HEK293 (cell line): Measurements from ENCODE around the gene AGAP3.
A peak's percentile ranks its signal among the peaks of the same experiment; 100 is the strongest.

Experiments
- BCL11B ChIP-seq: fragments of 450-650 bp; formaldehyde crosslinking; IDR thresholded peaks from 2 replicates; pipeline ENCODE4 v1.5.1; 2016; ENCODE audit warnings: low read depth, missing biosample characterization, missing genetic modification characterization
- GLIS1 ChIP-seq: fragments of 450-650 bp; formaldehyde crosslinking; IDR thresholded peaks from 2 replicates; pipeline ENCODE4 v1.5.1; 2016; ENCODE audit warnings: missing biosample characterization, missing genetic modification characterization
- HOXD13 ChIP-seq: sonication (generic); formaldehyde crosslinking; IDR thresholded peaks from 2 replicates; pipeline ENCODE4 v1.8.0; 2022; ENCODE audit warnings: missing genetic modification reagents, borderline replicate concordance
- OSR2 ChIP-seq: fragments of 450-650 bp; formaldehyde crosslinking; IDR thresholded peaks from 2 replicates; pipeline ENCODE4 v1.5.1; 2016; ENCODE audit warnings: missing biosample characterization, missing genetic modification characterization
- YY2 ChIP-seq: fragments of 450-650 bp; formaldehyde crosslinking; IDR thresholded peaks from 2 replicates; pipeline ENCODE4 v1.5.1; 2016; ENCODE audit warnings: missing biosample characterization, missing genetic modification characterization
- ZFP3 ChIP-seq: fragments of 450-650 bp; formaldehyde crosslinking; IDR thresholded peaks from 2 replicates; pipeline ENCODE4 v1.5.1; 2016; ENCODE audit warnings: low read depth, missing biosample characterization, missing genetic modification characterization
- ZNF19 ChIP-seq: fragments of 450-650 bp; formaldehyde crosslinking; IDR thresholded peaks from 2 replicates; pipeline ENCODE4; 2016; ENCODE audit warnings: missing biosample characterization, missing genetic modification characterization, low read depth
- ZNF223 ChIP-seq: fragments of 450-650 bp; formaldehyde crosslinking; IDR thresholded peaks from 2 replicates; pipeline ENCODE4 v1.5.1; 2016; ENCODE audit warnings: missing biosample characterization, missing genetic modification characterization
- ZNF501 ChIP-seq: fragments of 450-650 bp; formaldehyde crosslinking; IDR thresholded peaks from 2 replicates; pipeline ENCODE4 v1.5.1; 2016; ENCODE audit warnings: missing biosample characterization, missing genetic modification characterization
- ZNF549 ChIP-seq: fragments of 450-650 bp; IDR thresholded peaks from 2 replicates; pipeline ENCODE4 v1.5.1; 2018; ENCODE audit warnings: missing biosample characterization, missing genetic modification characterization, mild to moderate bottlenecking, inconsistent platforms, moderate library complexity
- ZNF585B ChIP-seq: fragments of 450-650 bp; formaldehyde crosslinking; IDR thresholded peaks from 2 replicates; pipeline ENCODE4 v1.5.1; 2016; ENCODE audit warnings: missing biosample characterization, missing genetic modification characterization
- ZNF623 ChIP-seq: fragments of 450-650 bp; formaldehyde crosslinking; IDR thresholded peaks from 2 replicates; pipeline ENCODE4 v1.5.1; 2016; ENCODE audit warnings: missing biosample characterization, missing genetic modification characterization
- ZNF629 ChIP-seq: fragments of 450-650 bp; formaldehyde crosslinking; IDR thresholded peaks from 2 replicates; pipeline ENCODE4 v1.5.1; 2017; ENCODE audit warnings: missing biosample characterization, missing genetic modification characterization
- ZNF747 ChIP-seq: fragments of 450-650 bp; formaldehyde crosslinking; IDR thresholded peaks from 2 replicates; pipeline ENCODE4 v1.5.1; 2016; ENCODE audit warnings: missing biosample characterization, missing genetic modification characterization
- ZNF776 ChIP-seq: fragments of 450-650 bp; formaldehyde crosslinking; IDR thresholded peaks from 2 replicates; pipeline ENCODE4 v1.5.0; 2017; ENCODE audit warnings: missing biosample characterization, missing genetic modification characterization, borderline replicate concordance
- ZNF777 ChIP-seq: fragments of 450-650 bp; formaldehyde crosslinking; IDR thresholded peaks from 2 replicates; pipeline ENCODE4 v1.5.1; 2017; ENCODE audit warnings: missing biosample characterization, missing genetic modification characterization, borderline replicate concordance
- TF ChIP-seq, protein P1 (sequence below): fragments of 450-650 bp; formaldehyde crosslinking; IDR thresholded peaks from 2 replicates; pipeline ENCODE4 v1.5.1; 2016; ENCODE audit warnings: missing biosample characterization, missing genetic modification characterization
- TF ChIP-seq, protein P2 (sequence below): fragments of 450-650 bp; formaldehyde crosslinking; IDR thresholded peaks from 2 replicates; pipeline ENCODE4 v1.5.1; 2016; ENCODE audit warnings: missing biosample characterization, missing genetic modification characterization
- TF ChIP-seq, protein P3 (sequence below): fragments of 450-650 bp; formaldehyde crosslinking; IDR thresholded peaks from 2 replicates; pipeline ENCODE4 v1.5.1; 2016; ENCODE audit warnings: missing biosample characterization, missing genetic modification characterization
- TF ChIP-seq, protein P4 (sequence below): fragments of 450-650 bp; formaldehyde crosslinking; IDR thresholded peaks from 2 replicates; pipeline ENCODE4 v1.5.1; 2017; ENCODE audit warnings: missing biosample characterization, mild to moderate bottlenecking, missing genetic modification characterization, moderate library complexity
- TF ChIP-seq, protein P5 (sequence below): fragments of 450-650 bp; formaldehyde crosslinking; IDR thresholded peaks from 2 replicates; pipeline ENCODE4 v1.5.1; 2016; ENCODE audit warnings: missing biosample characterization, missing genetic modification characterization
- TF ChIP-seq, protein P6 (sequence below): fragments of 450-650 bp; formaldehyde crosslinking; IDR thresholded peaks from 2 replicates; pipeline ENCODE4 v1.5.1; 2016; ENCODE audit warnings: missing biosample characterization, missing genetic modification characterization, borderline replicate concordance
- TF ChIP-seq, protein P7 (sequence below): fragments of 450-650 bp; formaldehyde crosslinking; optimal IDR thresholded peaks from 2 replicates; pipeline ENCODE3; 2016; ENCODE audit warnings: missing biosample characterization, mild to moderate bottlenecking, missing genetic modification characterization

The AGAP3 gene

DNA sequence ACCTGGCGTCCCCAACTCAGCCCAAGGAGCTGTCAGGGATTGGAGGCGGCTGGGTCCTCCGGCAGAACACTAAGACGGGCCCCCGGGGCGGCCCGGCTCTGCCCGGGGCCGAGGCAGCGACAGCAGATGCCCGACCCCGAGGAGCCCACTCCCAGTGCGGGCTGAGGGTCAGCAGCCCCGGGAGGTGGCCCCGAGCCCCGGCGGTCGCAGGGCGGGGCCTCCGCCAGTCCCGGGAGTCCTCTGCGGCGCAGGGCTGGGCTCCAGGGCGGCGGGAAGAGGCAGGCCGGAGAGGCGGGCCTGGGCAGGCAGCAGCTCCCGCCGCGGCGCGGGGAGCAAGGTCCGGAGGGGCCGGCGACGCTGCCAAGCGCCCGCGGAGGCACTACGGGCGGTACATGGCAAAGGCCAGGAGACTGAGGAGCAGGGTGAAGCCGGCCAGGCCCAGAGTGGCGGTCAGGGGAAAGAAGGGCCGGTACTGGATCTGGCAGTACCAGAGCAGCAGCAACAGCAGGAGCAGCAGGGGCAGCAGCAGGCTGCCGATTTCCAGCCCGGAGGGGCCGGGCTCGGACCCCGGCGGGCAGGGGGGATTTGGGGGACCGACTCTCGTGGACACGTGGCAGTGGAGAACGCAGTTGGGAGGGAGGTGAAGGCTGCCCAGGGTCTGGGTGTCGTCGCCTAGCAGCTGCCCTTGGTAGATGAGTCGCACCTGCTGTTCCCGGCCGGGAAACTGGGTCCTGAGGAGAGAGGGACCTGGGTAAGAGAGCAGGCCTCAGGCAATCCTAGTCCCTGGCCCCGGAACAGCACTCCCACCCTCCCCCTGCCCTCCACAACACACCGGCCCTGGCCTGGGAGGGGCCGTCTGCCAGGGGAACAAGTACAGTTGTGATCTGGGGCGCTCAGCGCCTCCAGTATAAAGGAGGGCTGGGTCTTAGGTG, 4.8 kb upstream of the AGAP3 start (continued):
- TF ChIP-seq, protein P1, sequence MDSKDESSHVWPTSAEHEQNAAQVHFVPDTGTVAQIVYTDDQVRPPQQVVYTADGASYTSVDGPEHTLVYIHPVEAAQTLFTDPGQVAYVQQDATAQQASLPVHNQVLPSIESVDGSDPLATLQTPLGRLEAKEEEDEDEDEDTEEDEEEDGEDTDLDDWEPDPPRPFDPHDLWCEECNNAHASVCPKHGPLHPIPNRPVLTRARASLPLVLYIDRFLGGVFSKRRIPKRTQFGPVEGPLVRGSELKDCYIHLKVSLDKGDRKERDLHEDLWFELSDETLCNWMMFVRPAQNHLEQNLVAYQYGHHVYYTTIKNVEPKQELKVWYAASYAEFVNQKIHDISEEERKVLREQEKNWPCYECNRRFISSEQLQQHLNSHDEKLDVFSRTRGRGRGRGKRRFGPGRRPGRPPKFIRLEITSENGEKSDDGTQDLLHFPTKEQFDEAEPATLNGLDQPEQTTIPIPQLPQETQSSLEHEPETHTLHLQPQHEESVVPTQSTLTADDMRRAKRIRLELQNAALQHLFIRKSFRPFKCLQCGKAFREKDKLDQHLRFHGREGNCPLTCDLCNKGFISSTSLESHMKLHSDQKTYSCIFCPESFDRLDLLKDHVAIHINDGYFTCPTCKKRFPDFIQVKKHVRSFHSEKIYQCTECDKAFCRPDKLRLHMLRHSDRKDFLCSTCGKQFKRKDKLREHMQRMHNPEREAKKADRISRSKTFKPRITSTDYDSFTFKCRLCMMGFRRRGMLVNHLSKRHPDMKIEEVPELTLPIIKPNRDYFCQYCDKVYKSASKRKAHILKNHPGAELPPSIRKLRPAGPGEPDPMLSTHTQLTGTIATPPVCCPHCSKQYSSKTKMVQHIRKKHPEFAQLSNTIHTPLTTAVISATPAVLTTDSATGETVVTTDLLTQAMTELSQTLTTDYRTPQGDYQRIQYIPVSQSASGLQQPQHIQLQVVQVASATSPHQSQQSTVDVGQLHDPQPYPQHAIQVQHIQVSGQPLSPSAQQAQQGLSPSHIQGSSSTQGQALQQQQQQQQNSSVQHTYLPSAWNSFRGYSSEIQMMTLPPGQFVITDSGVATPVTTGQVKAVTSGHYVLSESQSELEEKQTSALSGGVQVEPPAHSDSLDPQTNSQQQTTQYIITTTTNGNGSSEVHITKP, result no peak
- TF ChIP-seq ZNF501, result no peak
- no peak for TF ChIP-seq ZNF19 (tag by site-specific recombination)
- TF ChIP-seq BCL11B, result no peak
- TF ChIP-seq ZNF629 (tag by site-specific recombination), result no peak
- no peak for TF ChIP-seq ZNF776 (tag by site-specific recombination)
- no peak; the same call in 1 of the 2 replicates for TF ChIP-seq OSR2 (tag by site-specific recombination)
- TF ChIP-seq ZNF585B, result no peak
- no peak for TF ChIP-seq ZFP3 (tag by site-specific recombination)
- TF ChIP-seq ZNF549 (tag by site-specific recombination), result no peak
- no peak for TF ChIP-seq ZNF623 (tag by site-specific recombination)
- TF ChIP-seq, protein P2, sequence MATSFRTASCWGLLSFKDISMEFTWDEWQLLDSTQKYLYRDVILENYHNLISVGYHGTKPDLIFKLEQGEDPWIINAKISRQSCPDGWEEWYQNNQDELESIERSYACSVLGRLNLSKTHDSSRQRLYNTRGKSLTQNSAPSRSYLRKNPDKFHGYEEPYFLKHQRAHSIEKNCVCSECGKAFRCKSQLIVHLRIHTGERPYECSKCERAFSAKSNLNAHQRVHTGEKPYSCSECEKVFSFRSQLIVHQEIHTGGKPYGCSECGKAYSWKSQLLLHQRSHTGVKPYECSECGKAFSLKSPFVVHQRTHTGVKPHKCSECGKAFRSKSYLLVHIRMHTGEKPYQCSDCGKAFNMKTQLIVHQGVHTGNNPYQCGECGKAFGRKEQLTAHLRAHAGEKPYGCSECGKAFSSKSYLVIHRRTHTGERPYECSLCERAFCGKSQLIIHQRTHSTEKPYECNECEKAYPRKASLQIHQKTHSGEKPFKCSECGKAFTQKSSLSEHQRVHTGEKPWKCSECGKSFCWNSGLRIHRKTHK (tag by site-specific recombination), result no peak
- no peak for TF ChIP-seq ZNF223
- TF ChIP-seq ZNF777 (tag by site-specific recombination), result no peak
- TF ChIP-seq, protein P3, sequence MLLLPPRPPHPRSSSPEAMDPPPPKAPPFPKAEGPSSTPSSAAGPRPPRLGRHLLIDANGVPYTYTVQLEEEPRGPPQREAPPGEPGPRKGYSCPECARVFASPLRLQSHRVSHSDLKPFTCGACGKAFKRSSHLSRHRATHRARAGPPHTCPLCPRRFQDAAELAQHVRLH (tag by site-specific recombination), result no peak
- TF ChIP-seq, protein P4, sequence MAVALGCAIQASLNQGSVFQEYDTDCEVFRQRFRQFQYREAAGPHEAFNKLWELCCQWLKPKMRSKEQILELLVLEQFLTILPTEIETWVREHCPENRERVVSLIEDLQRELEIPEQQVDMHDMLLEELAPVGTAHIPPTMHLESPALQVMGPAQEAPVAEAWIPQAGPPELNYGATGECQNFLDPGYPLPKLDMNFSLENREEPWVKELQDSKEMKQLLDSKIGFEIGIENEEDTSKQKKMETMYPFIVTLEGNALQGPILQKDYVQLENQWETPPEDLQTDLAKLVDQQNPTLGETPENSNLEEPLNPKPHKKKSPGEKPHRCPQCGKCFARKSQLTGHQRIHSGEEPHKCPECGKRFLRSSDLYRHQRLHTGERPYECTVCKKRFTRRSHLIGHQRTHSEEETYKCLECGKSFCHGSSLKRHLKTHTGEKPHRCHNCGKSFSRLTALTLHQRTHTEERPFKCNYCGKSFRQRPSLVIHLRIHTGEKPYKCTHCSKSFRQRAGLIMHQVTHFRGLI, result no peak
- no peak for TF ChIP-seq ZNF747 (tag by site-specific recombination)
- TF ChIP-seq, protein P5, sequence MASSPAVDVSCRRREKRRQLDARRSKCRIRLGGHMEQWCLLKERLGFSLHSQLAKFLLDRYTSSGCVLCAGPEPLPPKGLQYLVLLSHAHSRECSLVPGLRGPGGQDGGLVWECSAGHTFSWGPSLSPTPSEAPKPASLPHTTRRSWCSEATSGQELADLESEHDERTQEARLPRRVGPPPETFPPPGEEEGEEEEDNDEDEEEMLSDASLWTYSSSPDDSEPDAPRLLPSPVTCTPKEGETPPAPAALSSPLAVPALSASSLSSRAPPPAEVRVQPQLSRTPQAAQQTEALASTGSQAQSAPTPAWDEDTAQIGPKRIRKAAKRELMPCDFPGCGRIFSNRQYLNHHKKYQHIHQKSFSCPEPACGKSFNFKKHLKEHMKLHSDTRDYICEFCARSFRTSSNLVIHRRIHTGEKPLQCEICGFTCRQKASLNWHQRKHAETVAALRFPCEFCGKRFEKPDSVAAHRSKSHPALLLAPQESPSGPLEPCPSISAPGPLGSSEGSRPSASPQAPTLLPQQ (tag by site-specific recombination), result no peak
- TF ChIP-seq, protein P6, sequence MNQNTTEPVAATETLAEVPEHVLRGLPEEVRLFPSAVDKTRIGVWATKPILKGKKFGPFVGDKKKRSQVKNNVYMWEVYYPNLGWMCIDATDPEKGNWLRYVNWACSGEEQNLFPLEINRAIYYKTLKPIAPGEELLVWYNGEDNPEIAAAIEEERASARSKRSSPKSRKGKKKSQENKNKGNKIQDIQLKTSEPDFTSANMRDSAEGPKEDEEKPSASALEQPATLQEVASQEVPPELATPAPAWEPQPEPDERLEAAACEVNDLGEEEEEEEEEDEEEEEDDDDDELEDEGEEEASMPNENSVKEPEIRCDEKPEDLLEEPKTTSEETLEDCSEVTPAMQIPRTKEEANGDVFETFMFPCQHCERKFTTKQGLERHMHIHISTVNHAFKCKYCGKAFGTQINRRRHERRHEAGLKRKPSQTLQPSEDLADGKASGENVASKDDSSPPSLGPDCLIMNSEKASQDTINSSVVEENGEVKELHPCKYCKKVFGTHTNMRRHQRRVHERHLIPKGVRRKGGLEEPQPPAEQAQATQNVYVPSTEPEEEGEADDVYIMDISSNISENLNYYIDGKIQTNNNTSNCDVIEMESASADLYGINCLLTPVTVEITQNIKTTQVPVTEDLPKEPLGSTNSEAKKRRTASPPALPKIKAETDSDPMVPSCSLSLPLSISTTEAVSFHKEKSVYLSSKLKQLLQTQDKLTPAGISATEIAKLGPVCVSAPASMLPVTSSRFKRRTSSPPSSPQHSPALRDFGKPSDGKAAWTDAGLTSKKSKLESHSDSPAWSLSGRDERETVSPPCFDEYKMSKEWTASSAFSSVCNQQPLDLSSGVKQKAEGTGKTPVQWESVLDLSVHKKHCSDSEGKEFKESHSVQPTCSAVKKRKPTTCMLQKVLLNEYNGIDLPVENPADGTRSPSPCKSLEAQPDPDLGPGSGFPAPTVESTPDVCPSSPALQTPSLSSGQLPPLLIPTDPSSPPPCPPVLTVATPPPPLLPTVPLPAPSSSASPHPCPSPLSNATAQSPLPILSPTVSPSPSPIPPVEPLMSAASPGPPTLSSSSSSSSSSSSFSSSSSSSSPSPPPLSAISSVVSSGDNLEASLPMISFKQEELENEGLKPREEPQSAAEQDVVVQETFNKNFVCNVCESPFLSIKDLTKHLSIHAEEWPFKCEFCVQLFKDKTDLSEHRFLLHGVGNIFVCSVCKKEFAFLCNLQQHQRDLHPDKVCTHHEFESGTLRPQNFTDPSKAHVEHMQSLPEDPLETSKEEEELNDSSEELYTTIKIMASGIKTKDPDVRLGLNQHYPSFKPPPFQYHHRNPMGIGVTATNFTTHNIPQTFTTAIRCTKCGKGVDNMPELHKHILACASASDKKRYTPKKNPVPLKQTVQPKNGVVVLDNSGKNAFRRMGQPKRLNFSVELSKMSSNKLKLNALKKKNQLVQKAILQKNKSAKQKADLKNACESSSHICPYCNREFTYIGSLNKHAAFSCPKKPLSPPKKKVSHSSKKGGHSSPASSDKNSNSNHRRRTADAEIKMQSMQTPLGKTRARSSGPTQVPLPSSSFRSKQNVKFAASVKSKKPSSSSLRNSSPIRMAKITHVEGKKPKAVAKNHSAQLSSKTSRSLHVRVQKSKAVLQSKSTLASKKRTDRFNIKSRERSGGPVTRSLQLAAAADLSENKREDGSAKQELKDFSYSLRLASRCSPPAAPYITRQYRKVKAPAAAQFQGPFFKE (tag by site-specific recombination), result no peak
- TF ChIP-seq GLIS1 (tag by site-specific recombination), result peak; percentile 64
- TF ChIP-seq, protein P7, sequence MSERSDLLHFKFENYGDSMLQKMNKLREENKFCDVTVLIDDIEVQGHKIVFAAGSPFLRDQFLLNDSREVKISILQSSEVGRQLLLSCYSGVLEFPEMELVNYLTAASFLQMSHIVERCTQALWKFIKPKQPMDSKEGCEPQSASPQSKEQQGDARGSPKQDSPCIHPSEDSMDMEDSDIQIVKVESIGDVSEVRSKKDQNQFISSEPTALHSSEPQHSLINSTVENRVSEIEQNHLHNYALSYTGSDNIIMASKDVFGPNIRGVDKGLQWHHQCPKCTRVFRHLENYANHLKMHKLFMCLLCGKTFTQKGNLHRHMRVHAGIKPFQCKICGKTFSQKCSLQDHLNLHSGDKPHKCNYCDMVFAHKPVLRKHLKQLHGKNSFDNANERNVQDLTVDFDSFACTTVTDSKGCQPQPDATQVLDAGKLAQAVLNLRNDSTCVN (tag by site-specific recombination), result no peak
- TF ChIP-seq HOXD13 (CRISPR knock-in tag), result no peak
- TF ChIP-seq YY2 (tag by site-specific recombination), result no peak
